Stimulated activated CD8-positive, alpha-beta memory T cell treated with anti-CD3 and anti-CD28 coated beads, Interleukin-2, amount 100 ng/mL, for 48 hours (primary cell): ENCODE results near the gene RPL6.
"Not testable (repeated sequence)": the region's sequence is repeated elsewhere in the genome, so short reads cannot be mapped to it uniquely, and the experiment has no call there.

Experiments
- DNase-seq, 2 donors: peaks; one replicate each; pipeline ENCODE4 v3.0.0-alpha.2; 2020; ENCODE audit warnings: low read depth in 2 of 2

Gene RPL6

GRCh38 chr12:112419297-112420133, 10.1 kb upstream of the RPL6 start:
- no peak for DNase-seq

- peak; percentile 88 to 90 for DNase-seq
These were observed 9.3 kb upstream of the RPL6 start, which contains the start of gene PTPN11 for GRCh38 chr12:112418608-112419296. PTPN11 (plus strand) TSS chr12:112418947; CDS start chr12:112419112, 165 bp downstream.

DNA sequence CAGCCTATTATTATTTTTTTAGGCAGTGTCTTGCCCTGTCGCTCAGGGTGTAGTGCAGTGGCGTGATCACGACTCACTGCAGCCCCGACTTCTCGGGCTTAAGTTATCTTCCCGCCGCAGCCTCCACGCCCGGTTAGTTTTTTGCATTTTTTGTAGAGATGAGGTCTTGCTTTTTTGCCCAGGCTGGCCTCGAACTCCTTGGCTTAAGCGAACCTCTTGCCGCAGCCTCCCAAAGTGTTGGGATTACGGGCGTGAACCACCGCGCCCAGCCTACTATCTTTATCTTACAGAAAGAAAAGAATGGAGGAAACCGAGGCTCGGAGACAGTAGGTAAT, 8.8 kb upstream of the RPL6 start:
- no peak for DNase-seq

GRCh38 chr12:112415457-112415856, 6.1 kb upstream of the RPL6 start:
- not testable (repeated sequence) for DNase-seq

DNA sequence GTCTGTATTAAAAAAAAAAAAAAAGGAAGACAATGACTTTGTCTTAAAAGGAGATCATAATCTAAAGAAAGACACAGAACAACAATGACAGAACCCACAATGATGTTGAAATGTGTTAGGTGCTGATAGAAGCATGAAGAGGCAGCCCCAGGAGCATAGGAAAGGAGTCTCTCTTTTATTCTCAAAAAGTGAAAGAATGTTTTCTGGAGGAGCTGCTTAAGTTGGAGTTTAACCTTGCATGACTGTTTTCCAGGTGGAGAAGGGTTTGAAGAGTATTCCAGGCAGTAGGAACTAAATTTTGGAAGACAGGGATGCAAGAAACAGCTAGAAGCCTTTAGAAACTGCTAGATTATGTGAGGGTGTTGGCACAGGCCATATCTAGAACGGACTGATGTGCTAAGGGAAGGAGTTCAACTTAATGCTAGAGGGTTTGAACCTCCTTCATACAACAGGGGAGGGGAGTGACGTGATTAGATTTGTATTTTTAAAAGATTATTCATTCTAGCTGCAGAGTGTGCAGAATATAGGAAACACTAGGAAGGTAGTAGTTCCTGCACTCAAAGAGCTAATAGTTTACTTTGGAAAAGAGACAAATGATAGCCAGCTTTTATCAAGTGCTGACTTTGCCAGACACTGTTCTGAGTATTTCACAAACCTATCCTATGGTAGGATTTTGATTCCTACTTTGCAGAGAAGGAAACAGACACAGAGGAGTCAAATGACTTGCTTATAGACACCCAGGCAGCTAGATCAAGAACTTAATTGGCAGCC, 4.6 kb upstream of the RPL6 start:
- no peak for DNase-seq

GRCh38 chr12:112409906-112410244, 470 bp upstream of the RPL6 start:
- DNase-seq = no peak

DNA sequence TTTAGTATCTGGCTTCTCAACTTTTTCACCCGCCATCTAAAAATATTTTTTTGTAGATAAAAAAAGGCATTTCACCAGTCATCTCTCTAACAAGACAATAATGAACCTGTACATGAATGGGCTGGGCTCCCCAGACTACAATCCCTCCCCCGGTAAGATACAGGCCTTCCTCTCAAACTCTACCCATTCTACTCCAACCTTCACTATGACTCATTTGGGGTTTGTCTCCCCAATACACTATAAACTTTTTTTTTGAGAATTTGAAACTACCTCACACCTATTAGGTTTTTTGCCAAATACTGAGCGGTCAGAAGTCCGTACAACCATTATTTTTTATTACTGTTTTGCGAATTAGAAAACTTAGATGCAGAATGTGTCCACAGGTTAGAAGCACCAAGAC, 784 bp downstream of the RPL6 start:
- DNase-seq = no peak

- DNase-seq = not testable (repeated sequence)
These were observed 1.7 kb downstream of the RPL6 start for GRCh38 chr12:112407683-112408082.

GRCh38 chr12:112406519-112407488, 2.6 kb downstream of the RPL6 start:
- DNase-seq = no peak

GRCh38 chr12:112401903-112402498, 7.4 kb downstream of the RPL6 start:
- no peak for DNase-seq

GRCh38 chr12:112401054-112401453, 8.4 kb downstream of the RPL6 start:
- DNase-seq = no peak

- no peak for DNase-seq
These were observed 16.1 kb downstream of the RPL6 start for GRCh38 chr12:112393328-112393727.

GRCh38 chr12:112389922-112390654, 19.3 kb downstream of the RPL6 start:
- not testable (repeated sequence) for DNase-seq

DNA sequence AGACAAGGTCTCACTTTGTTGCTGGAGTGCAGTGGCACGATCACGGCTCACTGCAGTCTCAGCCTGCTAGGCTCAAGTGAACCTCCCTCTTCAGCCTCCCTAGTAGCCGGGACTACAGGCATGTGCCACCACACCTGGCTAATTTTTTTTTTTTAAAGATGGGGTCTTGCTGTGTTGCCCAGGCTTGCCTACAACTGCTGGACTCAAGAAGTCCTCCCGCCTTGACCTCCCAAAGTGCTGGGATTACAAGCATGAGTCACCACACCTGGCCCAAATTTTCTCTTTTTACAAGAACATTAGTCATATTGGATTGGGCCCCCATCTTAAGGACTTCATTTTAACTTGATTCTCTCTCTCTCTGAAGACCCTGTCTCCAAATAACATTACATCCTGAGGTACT, 20.2 kb downstream of the RPL6 start:
- no peak for DNase-seq

GRCh38 chr12:112386726-112387125, 22.7 kb downstream of the RPL6 start:
- no peak for DNase-seq

DNA sequence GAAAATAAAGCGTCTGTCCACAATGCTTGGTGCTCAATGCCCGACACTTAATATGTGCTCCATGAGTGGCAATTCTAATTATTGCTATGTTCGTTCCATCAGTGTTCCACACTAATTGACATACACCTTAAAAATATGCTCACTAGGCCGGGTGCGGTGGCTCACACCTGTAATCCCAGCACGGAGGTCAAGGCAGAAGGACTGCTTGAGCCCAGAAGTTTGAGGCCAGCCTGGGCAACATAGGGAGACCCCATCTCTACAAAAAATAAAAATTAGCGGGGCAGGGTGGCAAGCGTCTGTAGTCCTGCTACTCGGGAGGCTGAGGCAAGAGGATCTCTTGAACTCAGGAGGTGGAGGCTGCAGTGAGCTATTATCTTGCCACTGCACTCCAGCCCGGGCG, 26.5 kb downstream of the RPL6 start:
- DNase-seq = no peak

DNA sequence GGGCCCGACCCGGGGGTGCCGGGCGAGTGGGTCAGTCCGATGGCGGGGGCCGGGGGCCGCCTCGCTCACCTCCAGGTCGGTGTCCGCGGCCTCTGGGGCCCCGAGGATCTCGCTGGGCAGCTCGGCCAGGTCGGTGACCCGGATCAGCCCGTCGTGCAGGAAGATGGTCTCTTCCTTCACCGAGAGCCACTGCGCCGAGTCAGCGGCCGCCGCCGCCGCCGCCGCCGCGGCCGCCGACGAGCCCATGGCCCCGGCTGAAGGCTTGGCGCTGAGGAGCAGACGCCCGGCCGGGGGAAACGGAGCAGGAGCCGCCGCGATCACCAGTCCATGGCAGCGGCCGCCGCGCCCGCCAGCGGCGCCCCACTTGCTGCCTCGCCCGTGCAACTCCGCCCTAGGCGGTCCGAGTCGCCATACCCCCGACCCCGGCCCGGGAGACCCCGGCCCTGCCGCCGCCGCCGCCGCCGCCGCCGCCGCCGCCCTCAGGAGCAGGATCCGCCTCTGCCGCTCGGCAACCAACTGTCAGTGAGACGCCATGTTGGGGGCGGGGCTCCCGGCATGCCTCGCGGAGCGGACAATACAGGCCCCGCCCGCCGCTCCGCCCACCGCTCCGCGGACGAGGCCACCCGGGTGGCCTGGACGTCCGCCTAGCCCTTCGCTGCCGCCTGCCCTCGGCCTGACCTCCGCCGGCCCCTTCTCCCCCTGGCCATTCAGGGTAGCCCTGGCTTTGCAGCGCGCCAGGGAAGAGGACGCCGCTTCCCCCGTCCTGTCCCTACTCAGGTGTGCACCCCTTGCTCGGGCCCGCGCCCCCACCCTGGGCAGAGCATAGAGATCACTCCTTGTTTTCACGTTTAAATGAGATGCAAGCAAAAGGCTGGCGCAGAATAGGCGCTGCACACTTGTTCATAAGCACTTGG, 27.3 kb downstream of the RPL6 start, which contains the start of gene HECTD4:
Gene HECTD4 (minus strand): TSS at position 549 of the 914 bp plus-strand sequence. CDS start 303 bp downstream, at position 246.
- DNase-seq = peak; percentile 92 to 98

DNA sequence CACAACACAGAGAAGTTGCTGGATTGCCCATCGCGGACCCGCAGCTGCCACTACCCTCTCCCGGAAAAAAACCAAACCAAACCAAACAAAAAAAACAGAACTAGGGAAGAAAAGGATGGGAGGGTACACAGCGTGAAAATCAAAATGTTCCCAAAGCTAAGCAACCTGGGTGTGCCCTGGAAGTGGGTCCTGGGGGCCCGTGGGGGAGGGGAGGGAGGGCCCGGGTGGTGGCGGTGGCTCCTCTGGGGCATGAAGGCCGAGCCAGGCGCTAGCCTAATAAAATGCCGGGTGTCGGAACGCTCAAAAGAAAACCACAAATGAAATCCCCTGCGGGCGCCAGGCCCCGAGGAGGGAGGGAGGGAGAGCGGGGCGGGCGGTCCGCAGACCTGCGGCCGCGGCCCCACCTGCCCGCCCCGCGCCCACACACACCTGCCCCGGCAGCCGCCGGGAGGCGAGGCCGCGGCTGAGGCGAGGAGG, 28.0 kb downstream of the RPL6 start:
- DNase-seq = peak; percentile 17 to 37
